HL-60/S4 treated with retinoic acid at 250 ng/mL for 4 days and 3 days (cell line): ENCODE data around the gene RPL31.

ENCODE experiments used
- in situ Hi-C: fragments of 300-500 bp; cut with MboI; formaldehyde crosslinking; loops from 2 replicates; pipeline ENCODE4 v1.7.0; 2022; ENCODE audit warnings: low sequenced_read_pairs

Gene RPL31

DNA sequence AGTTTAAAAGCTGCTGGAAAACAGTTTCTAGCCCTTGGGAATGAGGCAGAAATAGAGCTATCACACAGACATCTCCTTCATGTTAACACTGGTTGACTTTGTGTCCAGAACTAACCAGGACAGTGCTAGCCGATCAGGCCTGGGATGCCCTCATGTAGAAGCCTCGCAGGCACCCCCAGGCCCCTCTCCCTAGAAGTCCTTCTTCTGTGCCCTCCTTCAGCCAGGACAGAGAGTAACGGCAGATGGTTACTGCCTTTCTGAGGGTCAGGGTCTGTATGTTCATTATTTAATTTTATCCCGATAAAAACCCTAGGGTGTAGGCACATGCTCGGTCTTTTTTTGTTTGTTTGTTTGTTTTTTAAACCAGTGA lies 10.7 kb upstream of the RPL31 start:
- in situ Hi-C loops: no loop called here

GRCh38 chr2:100992262-100992661 lies 9.8 kb upstream of the RPL31 start:
- in situ Hi-C loops: no loop called here

DNA sequence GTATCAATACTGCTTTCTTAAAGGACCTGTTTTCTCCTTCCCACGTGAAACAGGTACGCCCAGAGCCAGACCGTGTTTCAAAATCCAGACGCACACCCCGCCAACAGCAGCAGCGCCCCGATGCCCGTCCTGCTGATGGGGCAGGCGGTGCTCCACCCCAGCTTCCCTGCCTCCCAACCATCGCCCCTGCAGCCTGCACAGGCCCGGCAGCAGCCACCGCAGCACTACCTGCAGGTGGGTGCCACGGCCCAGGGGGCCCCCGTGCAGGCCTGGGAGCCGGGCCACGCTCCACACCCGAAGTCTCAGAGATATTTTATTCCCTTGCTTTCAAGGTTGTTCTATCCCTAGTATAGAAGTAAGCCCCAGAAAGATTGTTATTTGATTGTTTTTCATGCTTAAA lies 8.8 kb upstream of the RPL31 start:
- in situ Hi-C loops: no loop called here

- in situ Hi-C loops: no loop called here
Observed at GRCh38 chr2:100995309-100996075, 6.6 kb upstream of the RPL31 start.

DNA sequence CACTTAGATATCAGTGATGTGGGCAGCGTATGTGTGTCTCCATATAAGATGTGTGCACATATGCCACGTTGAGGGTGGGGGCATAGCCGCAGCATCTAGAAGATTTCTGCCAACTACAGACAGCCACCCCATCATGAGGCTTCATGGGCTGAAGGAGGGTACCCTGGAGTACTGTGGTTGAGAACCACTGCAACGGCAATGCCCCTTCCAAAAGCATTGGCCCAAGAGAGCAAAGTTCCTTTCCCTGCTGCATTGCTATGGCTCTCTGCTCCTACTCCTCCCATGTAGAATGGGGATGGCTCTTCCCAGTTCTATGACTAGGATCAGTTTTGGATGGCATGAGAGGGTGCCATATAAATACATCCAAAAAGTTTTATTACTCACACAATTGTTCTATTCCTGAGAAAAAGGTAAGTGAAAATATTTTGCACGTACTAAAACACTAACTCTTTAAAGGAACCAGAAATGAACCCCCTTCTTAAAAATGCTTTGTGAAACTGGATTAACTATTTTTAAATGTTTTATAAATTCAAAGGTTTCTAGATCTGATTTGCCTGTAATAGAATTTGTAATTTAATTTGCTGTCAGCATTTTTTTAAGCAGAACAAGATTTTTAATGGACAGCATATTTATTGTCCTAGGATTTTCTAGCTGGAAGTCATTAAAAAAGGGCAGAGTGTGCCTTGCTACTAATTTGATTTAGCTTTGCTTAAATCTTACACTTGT lies 4.4 kb upstream of the RPL31 start:
- in situ Hi-C loops: no loop called here

DNA sequence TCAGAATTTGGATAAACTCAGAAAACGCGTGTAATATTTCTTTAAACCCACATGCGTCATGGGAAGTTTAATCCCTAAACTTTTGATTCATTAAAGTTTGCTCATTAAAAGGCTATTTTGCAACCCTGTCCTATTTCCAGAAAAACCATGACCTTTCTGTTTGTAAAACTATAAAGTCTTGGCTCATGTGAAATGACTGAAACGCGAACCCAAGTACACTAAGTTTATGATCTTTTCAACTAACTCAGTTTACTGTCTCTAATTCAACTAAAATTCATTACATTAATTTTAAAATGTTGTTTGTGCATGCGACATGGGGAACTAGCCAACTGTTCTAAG lies 3.9 kb upstream of the RPL31 start:
- in situ Hi-C loops: no loop called here

GRCh38 chr2:100999995-101000394 lies 2.1 kb upstream of the RPL31 start:
- in situ Hi-C loops: no loop called here

- in situ Hi-C loops: no loop called here
Observed at GRCh38 chr2:101002562-101003277, 631 bp downstream of the RPL31 start.

- in situ Hi-C loops: no loop called here
Observed at GRCh38 chr2:101003278-101003775, 1.2 kb downstream of the RPL31 start.

GRCh38 chr2:101004620-101005325 lies 2.7 kb downstream of the RPL31 start:
- in situ Hi-C loops: no loop called here

- in situ Hi-C loops: no loop called here
Observed at GRCh38 chr2:101006065-101006715, 4.1 kb downstream of the RPL31 start.

GRCh38 chr2:101007415-101008345 lies 5.6 kb downstream of the RPL31 start:
- in situ Hi-C loops: no loop called here

DNA sequence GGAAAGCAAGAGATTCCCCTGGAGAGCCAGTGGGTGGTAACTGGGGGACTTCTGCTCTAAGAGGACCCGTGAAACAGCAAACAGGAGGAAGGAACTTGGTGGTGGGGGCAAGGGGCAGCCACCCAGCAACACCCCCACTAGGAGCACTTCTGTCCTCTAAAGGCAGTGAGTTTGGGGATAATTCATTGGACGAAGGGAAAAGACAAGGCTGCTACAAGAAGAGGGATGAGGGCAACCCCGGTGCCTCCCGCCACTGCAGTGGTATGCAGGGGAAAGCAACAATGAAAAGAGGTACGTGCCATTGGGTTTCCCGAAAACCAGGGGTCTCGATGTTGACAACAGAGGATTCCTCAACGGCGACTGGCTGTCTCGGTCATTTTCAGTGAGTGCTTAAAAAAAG lies 9.1 kb downstream of the RPL31 start:
- in situ Hi-C loops: no loop called here

GRCh38 chr2:101012054-101012705 lies 10.1 kb downstream of the RPL31 start:
- in situ Hi-C loops: no loop called here

DNA sequence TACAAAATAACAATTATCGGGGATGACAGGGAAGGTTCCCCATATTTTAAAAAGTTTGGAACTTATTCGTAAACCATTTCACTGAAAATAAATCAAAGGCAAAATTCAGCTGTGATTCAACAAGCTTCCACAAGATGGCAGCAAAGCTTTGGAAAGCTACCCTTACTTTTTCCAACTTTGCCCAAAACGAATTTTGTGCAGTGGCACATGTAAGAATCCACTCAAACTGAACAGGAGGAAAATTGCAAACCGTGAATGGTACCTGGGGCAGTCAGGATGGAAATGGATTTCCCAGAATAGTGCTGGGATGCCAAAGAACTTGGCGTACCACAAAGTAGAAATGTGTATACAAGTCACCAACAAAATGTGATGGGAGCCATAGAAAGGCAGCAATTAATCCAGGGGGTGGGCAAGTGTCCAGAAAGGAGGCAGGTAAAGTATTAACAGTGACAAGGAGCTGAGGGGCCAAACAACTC lies 10.7 kb downstream of the RPL31 start:
- in situ Hi-C loops: no loop called here

- in situ Hi-C loops: no loop called here
Observed at GRCh38 chr2:101014264-101014857, 12.3 kb downstream of the RPL31 start.

GRCh38 chr2:101017371-101017770 lies 15.3 kb downstream of the RPL31 start:
- in situ Hi-C loops: no loop called here

- in situ Hi-C loops: no loop called here
Observed at GRCh38 chr2:101018934-101019333, 16.8 kb downstream of the RPL31 start.
